Measurements from ENCODE around the gene LY6G5C. TPM values are rescaled to one million over a fixed set of nuclear protein-coding genes. Genes with fewer than 3 reads are reported as not detected.

Gene LY6G5C
- total RNA-seq, 1 donor from 2014 or later: 3.4 TPM

DNA sequence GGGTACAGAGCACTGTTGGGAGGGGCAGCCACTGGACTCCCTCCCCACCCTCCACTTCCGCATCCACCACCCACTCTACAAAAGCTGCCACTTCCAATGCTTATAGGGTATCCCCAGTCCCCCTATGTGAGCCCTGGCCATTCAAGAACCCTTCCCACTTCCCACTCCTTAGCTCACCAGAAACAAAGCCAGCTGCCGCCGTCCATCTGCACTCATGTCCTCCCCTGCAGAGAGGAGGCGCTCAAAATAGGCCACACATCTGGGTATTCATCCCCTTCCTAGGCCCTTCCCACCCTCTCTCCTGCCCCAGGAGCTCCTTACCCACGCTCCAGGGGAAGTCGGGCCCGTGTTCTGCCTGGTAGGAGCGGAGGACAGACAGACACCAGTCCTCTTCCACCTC lies 6.5 kb upstream of the LY6G5C start:
- H3K27me3 ChIP-seq: no peaks in the 10 kb centered on the region
- intact Hi-C loops (cut with DNase I): no loop called here
- peaks cover 66% of the 10 kb centered on the region for H3K36me3 ChIP-seq
- H3K4me1 ChIP-seq: peaks cover 3% of the 10 kb centered on the region
- TF ChIP-seq, protein P1, sequence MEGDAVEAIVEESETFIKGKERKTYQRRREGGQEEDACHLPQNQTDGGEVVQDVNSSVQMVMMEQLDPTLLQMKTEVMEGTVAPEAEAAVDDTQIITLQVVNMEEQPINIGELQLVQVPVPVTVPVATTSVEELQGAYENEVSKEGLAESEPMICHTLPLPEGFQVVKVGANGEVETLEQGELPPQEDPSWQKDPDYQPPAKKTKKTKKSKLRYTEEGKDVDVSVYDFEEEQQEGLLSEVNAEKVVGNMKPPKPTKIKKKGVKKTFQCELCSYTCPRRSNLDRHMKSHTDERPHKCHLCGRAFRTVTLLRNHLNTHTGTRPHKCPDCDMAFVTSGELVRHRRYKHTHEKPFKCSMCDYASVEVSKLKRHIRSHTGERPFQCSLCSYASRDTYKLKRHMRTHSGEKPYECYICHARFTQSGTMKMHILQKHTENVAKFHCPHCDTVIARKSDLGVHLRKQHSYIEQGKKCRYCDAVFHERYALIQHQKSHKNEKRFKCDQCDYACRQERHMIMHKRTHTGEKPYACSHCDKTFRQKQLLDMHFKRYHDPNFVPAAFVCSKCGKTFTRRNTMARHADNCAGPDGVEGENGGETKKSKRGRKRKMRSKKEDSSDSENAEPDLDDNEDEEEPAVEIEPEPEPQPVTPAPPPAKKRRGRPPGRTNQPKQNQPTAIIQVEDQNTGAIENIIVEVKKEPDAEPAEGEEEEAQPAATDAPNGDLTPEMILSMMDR (IDR thresholded peaks at IDR 0.05): no peak
- no peak overlapping the region for H3K27ac ChIP-seq
- DNase-seq (no peak), ATAC-seq (no peak)
- H3K4me3 ChIP-seq: no peak overlapping the region
- H3K9me3 ChIP-seq: no peaks in the 10 kb centered on the region

GRCh38 chr6:31686483-31686882 lies 5.6 kb upstream of the LY6G5C start:
- H3K4me1 ChIP-seq: peaks cover 9% of the 10 kb centered on the region
- ATAC-seq: no peak
- no peak for DNase-seq
- no peak overlapping the region for H3K27ac ChIP-seq
- H3K9me3 ChIP-seq: no peaks in the 10 kb centered on the region
- intact Hi-C loops (cut with DNase I): no loop called here
- TF ChIP-seq, protein P1 (IDR thresholded peaks at IDR 0.05): no peak
- H3K27me3 ChIP-seq: no peaks in the 10 kb centered on the region
- H3K36me3 ChIP-seq: peaks cover 58% of the 10 kb centered on the region
- H3K4me3 ChIP-seq: no peak overlapping the region

- H3K4me3 ChIP-seq: no peak overlapping the region
- DNase-seq (no peak), ATAC-seq (no peak)
- no peak overlapping the region for H3K27ac ChIP-seq
- H3K9me3 ChIP-seq: no peaks in the 10 kb centered on the region
- peaks cover 29% of the 10 kb centered on the region for H3K36me3 ChIP-seq
- H3K4me1 ChIP-seq: peaks cover 21% of the 10 kb centered on the region
- no peaks in the 10 kb centered on the region for H3K27me3 ChIP-seq
- TF ChIP-seq, protein P1 (IDR thresholded peaks at IDR 0.05): no peak
- intact Hi-C loops (cut with DNase I): no loop called here
Observed at GRCh38 chr6:31683591-31683990, 2.7 kb upstream of the LY6G5C start.

- DNase-seq: peak; percentile 79
- H3K36me3 ChIP-seq: peaks cover 5% of the 10 kb centered on the region
- intact Hi-C loops (cut with DNase I): no loop called here
- peak overlapping the region; percentile 75 for H3K27ac ChIP-seq
- H3K4me3 ChIP-seq: peak overlapping the region; percentile 71
- ATAC-seq: peak; percentile 55
- no peaks in the 10 kb centered on the region for H3K9me3 ChIP-seq
- no peaks in the 10 kb centered on the region for H3K27me3 ChIP-seq
- TF ChIP-seq, protein P1 (IDR thresholded peaks at IDR 0.05): no peak
- peaks cover 21% of the 10 kb centered on the region for H3K4me1 ChIP-seq
Observed at GRCh38 chr6:31681135-31681671, 336 bp upstream of the LY6G5C start.

GRCh38 chr6:31677955-31678354 lies 2.9 kb downstream of the LY6G5C start:
- Histone ChIP-seq H3K36me3 (peaks cover 5% of the 10 kb centered on the region), H3K27ac (no peak overlapping the region), H3K9me3 (no peaks in the 10 kb centered on the region), H3K27me3 (no peaks in the 10 kb centered on the region), H3K4me1 (peaks cover 20% of the 10 kb centered on the region), H3K4me3 (no peak overlapping the region)
- intact Hi-C loops (cut with DNase I): no loop called here
- DNase-seq (no peak), ATAC-seq (no peak)
- TF ChIP-seq, protein P1 (IDR thresholded peaks at IDR 0.05): no peak

GRCh38 chr6:31676904-31677303 lies 4.0 kb downstream of the LY6G5C start:
- no peak overlapping the region for H3K4me3 ChIP-seq
- intact Hi-C loops (cut with DNase I): no loop called here
- H3K4me1 ChIP-seq: peaks cover 16% of the 10 kb centered on the region
- DNase-seq (no peak), ATAC-seq (no peak)
- H3K36me3 ChIP-seq: peaks cover 16% of the 10 kb centered on the region
- no peak overlapping the region for H3K27ac ChIP-seq
- no peaks in the 10 kb centered on the region for H3K27me3 ChIP-seq
- TF ChIP-seq, protein P1 (IDR thresholded peaks at IDR 0.05): no peak
- H3K9me3 ChIP-seq: no peaks in the 10 kb centered on the region
